Measurements from ENCODE around the gene NMNAT1.
"Not testable (repeated sequence)": the region's sequence is repeated elsewhere in the genome, so short reads cannot be mapped to it uniquely, and the experiment has no call there.

Gene NMNAT1

GRCh38 chr1:10022656-10023055 is 79.4 kb downstream of the NMNAT1 start:
- no peak for TF ChIP-seq EZH2 (IDR thresholded peaks at IDR 0.05; ENCODE audit: borderline replicate concordance, low read depth, low read length, severe bottlenecking)
- TF ChIP-seq CTCF (IDR thresholded peaks at IDR 0.05; ENCODE audit: borderline replicate concordance, extremely low read depth, low read length, poor library complexity, severe bottlenecking) = no peak

GRCh38 chr1:10025354-10025753 is 82.1 kb downstream of the NMNAT1 start:
- Histone ChIP-seq H3K4me3 (ENCODE audit: low read depth in 1 of 2, low read length in 2 of 2) (no peak overlapping the region), H3K4me1 (ENCODE audit: insufficient read depth, low read length) (no peaks in the 10 kb centered on the region), H2AFZ (ENCODE audit: low read depth, low read length) (no peak overlapping the region), H3K36me3 (ENCODE audit: insufficient read depth, low read length) (no peaks in the 10 kb centered on the region), H3K27me3 (ENCODE audit: insufficient read depth, low read length, poor library complexity) (no peaks in the 10 kb centered on the region), H3K9ac (ENCODE audit: low read depth, low read length) (no peak overlapping the region), H3K27ac (ENCODE audit: low read length) (no peak overlapping the region), H3K79me2 (ENCODE audit: insufficient read depth, low read length) (no peaks in the 10 kb centered on the region), H4K20me1 (ENCODE audit: insufficient read depth, low read length) (no peaks in the 10 kb centered on the region), H3K4me2 (ENCODE audit: insufficient read depth, low read length) (no peak overlapping the region), H3K9me3 (ENCODE audit: insufficient read depth, low read length, severe bottlenecking) (no peaks in the 10 kb centered on the region)
- DNase-seq (no peak), ATAC-seq (ENCODE audit: insufficient read depth, low read depth) (no peak)
- TF ChIP-seq CTCF (IDR thresholded peaks at IDR 0.05; ENCODE audit: borderline replicate concordance, extremely low read depth, low read length, poor library complexity, severe bottlenecking) = no peak
- no peak for TF ChIP-seq EZH2 (IDR thresholded peaks at IDR 0.05; ENCODE audit: borderline replicate concordance, low read depth, low read length, severe bottlenecking)

More at GRCh38 chr1:10022656-10023055, 79.4 kb downstream of the NMNAT1 start:
- H3K36me3 ChIP-seq (ENCODE audit: insufficient read depth, low read length) = no peaks in the 10 kb centered on the region
- H3K9me3 ChIP-seq (ENCODE audit: insufficient read depth, low read length, severe bottlenecking) = no peaks in the 10 kb centered on the region
- no peaks in the 10 kb centered on the region for H3K4me1 ChIP-seq (ENCODE audit: insufficient read depth, low read length)
- no peak overlapping the region for H2AFZ ChIP-seq (ENCODE audit: low read depth, low read length)
- H3K9ac ChIP-seq (ENCODE audit: low read depth, low read length) = no peak overlapping the region
- DNase-seq = no peak
- no peaks in the 10 kb centered on the region for H3K27me3 ChIP-seq (ENCODE audit: insufficient read depth, low read length, poor library complexity)
- H3K4me3 ChIP-seq (ENCODE audit: low read depth in 1 of 2, low read length in 2 of 2) = no peak overlapping the region
- H3K27ac ChIP-seq (ENCODE audit: low read length) = no peak overlapping the region
- H3K4me2 ChIP-seq (ENCODE audit: insufficient read depth, low read length) = no peak overlapping the region
- H4K20me1 ChIP-seq (ENCODE audit: insufficient read depth, low read length) = no peaks in the 10 kb centered on the region
- H3K79me2 ChIP-seq (ENCODE audit: insufficient read depth, low read length) = no peaks in the 10 kb centered on the region
- no peak for ATAC-seq (ENCODE audit: insufficient read depth, low read depth)

- Histone ChIP-seq H3K4me2 (ENCODE audit: insufficient read depth, low read length) (no peak overlapping the region), H3K27ac (ENCODE audit: low read length) (no peak overlapping the region), H3K79me2 (ENCODE audit: insufficient read depth, low read length) (no peaks in the 10 kb centered on the region), H3K36me3 (ENCODE audit: insufficient read depth, low read length) (no peaks in the 10 kb centered on the region), H3K9ac (ENCODE audit: low read depth, low read length) (no peak overlapping the region), H3K4me1 (ENCODE audit: insufficient read depth, low read length) (peaks cover 2% of the 10 kb centered on the region), H2AFZ (ENCODE audit: low read depth, low read length) (no peak overlapping the region), H3K4me3 (ENCODE audit: low read depth in 1 of 2, low read length in 2 of 2) (no peak overlapping the region), H3K9me3 (ENCODE audit: insufficient read depth, low read length, severe bottlenecking) (no peaks in the 10 kb centered on the region), H3K27me3 (ENCODE audit: insufficient read depth, low read length, poor library complexity) (no peaks in the 10 kb centered on the region), H4K20me1 (ENCODE audit: insufficient read depth, low read length) (no peaks in the 10 kb centered on the region)
- no peak for ATAC-seq (ENCODE audit: insufficient read depth, low read depth)
- DNase-seq = no peak
- TF ChIP-seq EZH2 (IDR thresholded peaks at IDR 0.05; ENCODE audit: borderline replicate concordance, low read depth, low read length, severe bottlenecking) = no peak
These were observed 83.8 kb downstream of the NMNAT1 start for GRCh38 chr1:10027027-10027426.

GRCh38 chr1:10028956-10029500 is 85.8 kb downstream of the NMNAT1 start:
- not testable (repeated sequence) for H3K4me2 ChIP-seq (ENCODE audit: insufficient read depth, low read length); H2AFZ ChIP-seq (ENCODE audit: low read depth, low read length); ATAC-seq (ENCODE audit: insufficient read depth, low read depth); H3K4me3 ChIP-seq (ENCODE audit: low read depth in 1 of 2, low read length in 2 of 2); H4K20me1 ChIP-seq (ENCODE audit: insufficient read depth, low read length); H3K27me3 ChIP-seq (ENCODE audit: insufficient read depth, low read length, poor library complexity); H3K36me3 ChIP-seq (ENCODE audit: insufficient read depth, low read length); DNase-seq; H3K9me3 ChIP-seq (ENCODE audit: insufficient read depth, low read length, severe bottlenecking); H3K27ac ChIP-seq (ENCODE audit: low read length); H3K9ac ChIP-seq (ENCODE audit: low read depth, low read length)
- H3K79me2 ChIP-seq (ENCODE audit: insufficient read depth, low read length) = peaks cover 12% of the 10 kb centered on the region
- H3K4me1 ChIP-seq (ENCODE audit: insufficient read depth, low read length) = peaks cover 14% of the 10 kb centered on the region

Measured in DND-41 (cell line).